ENCODE measurements around the gene AQP6.

AQP6 gene, protein sequence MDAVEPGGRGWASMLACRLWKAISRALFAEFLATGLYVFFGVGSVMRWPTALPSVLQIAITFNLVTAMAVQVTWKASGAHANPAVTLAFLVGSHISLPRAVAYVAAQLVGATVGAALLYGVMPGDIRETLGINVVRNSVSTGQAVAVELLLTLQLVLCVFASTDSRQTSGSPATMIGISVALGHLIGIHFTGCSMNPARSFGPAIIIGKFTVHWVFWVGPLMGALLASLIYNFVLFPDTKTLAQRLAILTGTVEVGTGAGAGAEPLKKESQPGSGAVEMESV

DNA sequence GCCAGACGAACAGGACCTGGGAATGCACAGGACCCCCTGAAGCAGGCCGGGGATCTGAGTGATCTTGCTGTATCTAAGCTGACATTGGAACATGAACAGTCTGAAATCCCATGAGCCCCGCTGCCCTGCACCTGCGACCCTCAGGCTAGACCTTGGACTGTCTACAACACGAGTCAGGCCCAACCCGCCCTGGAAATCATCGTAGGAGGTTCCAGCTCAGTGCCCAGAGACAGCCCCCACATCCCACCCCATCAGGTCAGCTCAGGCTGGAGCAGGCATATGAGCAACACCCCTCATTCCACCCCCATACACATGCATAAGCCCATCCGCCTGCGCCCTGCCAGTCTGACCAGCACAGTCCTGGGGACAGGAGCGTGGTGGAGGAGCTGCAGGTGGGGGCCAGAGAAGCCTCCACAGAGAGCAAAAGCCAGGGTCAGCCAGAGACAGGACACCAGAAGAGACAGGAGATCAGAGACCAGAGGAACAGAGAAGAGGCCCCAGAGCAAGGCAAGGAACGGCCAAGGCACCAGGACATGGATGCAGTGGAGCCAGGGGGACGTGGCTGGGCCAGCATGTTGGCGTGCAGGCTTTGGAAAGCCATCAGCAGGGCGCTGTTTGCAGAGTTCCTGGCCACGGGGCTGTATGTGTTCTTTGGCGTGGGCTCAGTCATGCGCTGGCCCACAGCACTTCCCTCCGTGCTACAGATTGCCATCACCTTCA is at the start of gene AQP6:
TSS of gene AQP6 (plus strand) at position 307 of the 720 bp plus-strand sequence. CDS start at position 534, 227 bp downstream.
- DNase-seq (ENCODE audit: extremely low read depth in 1 of 2, low read depth in 1 of 2): no peak

- DNase-seq (ENCODE audit: extremely low read depth in 1 of 2, low read depth in 1 of 2): no peak
Observed at GRCh38 chr12:49923035-49923644, 49.6 kb upstream of the AQP6 start.

DNA sequence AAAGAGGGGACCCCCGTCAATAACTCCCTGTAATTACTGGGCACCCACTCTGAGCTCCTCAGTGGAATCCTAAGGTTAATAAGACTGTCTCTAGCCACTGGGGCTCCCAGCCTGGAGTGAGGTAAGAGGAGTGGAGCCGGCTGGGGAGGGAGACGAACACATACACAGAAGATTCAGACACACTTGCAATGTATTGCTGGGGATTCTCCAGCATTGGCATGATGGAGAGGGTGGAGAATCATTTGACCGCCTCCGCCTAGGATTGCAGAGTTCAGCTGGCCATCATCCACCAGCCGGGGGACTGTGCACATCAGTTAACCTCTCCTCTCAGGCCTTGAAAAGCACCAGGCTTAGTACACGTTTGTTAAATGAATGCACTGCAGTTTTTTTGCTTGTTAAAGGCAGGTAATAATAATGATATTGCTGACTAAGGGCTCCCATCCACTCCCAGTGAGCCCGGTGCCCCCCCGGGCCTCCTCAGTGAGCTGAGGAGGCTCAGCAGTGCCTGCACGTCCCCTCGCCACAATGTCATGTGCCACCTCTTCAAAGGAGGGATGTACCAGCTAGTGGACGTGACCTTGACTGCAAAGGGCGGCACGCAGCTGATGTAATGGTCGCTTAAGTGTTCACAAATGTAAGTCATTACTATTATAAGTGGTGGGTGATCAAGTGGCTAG is 48.7 kb upstream of the AQP6 start:
- no peak for DNase-seq (ENCODE audit: extremely low read depth in 1 of 2, low read depth in 1 of 2)

DNA sequence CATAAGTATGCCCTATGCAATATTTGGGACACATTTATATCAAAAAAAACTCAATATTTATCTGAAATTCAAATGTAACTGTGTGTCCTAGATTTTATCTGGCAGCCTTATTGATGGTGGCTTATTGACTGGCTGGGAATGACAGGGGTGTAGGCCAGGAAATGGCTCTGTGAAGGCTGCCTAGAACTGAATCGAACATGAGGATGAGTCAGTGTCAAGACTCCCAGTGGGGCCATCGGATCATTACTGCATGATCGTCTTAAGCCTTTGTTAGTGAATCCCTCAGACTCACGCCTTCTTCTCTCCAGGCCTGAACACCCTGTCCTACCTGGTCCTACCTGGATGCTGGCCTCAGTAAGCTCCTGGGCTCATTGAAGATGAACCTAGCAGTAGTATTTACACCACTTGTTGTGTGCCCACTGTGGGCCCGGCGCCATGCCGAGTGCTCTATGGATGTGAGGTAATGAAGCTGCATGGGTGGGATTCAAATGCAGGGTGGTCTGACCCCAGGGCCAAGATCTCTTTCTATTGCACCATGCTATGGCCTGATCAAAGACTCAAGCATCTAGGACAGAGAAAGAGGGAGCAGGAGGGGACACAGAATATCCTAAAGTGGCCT is 48.0 kb upstream of the AQP6 start:
- DNase-seq (ENCODE audit: extremely low read depth in 1 of 2, low read depth in 1 of 2): no peak

DNA sequence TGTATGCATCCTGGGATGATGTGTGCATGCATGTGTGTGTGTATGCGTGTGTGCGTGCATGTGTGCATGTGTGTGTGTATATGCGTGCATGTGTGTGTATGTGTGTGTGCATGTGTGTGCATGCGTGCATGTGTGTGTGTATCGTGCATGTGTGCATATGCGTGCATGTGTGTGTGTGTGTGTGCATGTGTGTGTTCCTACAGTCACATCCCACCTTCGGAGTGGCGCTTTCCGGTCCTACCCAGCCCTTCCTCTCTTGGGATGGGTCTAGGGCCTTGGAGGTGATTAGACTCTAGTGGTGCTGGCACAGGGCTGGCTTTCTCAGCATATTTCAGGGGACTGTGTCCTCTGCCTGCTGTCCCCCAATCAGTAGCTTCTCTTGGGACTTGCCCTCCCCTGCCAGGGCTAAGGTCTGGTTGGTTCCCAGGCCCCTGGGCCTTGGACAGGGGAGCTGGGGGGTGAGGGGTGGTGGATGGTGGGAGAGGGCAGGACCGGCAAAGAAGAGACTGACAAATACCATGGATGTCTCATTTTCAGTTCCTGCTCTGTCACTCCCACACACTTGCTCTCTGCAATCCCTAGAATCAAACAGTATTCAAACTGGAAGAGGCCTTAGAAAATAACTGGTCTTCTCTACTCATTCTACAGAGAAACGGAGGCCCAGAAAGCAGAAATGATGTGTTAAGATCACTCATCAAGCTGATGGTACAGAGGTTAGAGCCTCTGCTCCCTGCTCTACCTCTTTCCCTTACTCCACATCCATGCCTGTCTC is 47.1 kb upstream of the AQP6 start:
- no peak for DNase-seq (ENCODE audit: extremely low read depth in 1 of 2, low read depth in 1 of 2)

- no peak for DNase-seq (ENCODE audit: extremely low read depth in 1 of 2, low read depth in 1 of 2)
Observed at GRCh38 chr12:49928471-49928870, 44.3 kb upstream of the AQP6 start.

DNA sequence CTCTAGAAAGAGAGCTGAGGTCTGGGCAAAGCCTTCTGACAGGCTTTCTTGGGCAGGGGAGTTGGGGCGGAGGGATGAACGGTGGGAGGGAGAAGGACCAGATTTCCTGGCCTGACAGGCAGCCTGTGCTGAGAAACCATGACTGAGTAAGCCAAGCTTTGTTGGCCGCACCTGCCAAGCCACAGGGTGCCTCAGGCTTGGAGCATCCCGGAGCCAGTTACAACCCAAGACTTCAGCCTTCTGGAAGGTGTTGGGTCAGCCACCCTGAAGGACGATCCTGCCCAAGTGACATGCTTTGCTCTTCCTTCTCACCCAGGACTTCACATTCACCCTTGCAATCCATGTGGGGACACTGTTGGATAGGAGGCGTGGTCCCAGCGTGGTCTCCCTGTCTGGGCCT is 43.2 kb upstream of the AQP6 start:
- no peak for DNase-seq (ENCODE audit: extremely low read depth in 1 of 2, low read depth in 1 of 2)

DNA sequence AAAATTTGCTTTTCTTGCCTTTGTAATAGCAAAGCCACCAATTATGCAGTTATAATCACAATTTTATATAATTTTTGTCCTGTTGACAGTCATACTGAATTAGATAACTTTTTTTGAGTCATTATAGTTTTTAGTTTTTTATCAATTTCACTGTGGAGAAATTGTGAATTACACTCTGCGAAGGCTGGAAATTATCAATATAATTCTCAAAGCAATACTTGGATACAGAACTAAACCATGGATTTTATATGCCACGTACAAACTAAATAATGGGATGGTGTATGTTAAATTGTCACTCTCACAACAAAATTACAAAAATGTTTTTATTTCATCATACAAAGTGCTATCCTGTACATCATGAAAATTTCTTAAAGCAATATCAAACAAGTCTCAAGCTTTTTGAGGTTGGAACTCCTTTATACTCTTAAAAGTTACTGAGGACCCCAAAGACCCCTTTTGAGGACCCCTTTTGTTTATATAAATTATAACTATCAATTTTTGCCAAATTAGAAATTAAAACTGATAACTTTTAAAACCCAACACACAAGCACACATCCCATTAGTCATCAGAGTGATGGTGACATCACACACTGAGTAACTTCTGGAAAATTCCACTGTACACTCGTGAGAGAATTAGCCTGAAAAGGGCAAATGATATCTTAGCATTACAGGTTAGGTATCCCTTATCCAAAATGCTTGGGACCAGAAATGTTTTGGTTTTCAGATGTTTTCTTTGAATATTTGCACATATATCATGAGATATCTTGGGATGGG is 42.0 kb upstream of the AQP6 start:
- no peak for DNase-seq (ENCODE audit: extremely low read depth in 1 of 2, low read depth in 1 of 2)

- no peak for DNase-seq (ENCODE audit: extremely low read depth in 1 of 2, low read depth in 1 of 2)
Observed at GRCh38 chr12:49932023-49932422, 40.7 kb upstream of the AQP6 start.

GRCh38 chr12:49932533-49933130 is 40.1 kb upstream of the AQP6 start:
- DNase-seq (ENCODE audit: extremely low read depth in 1 of 2, low read depth in 1 of 2): no peak

- no peak for DNase-seq (ENCODE audit: extremely low read depth in 1 of 2, low read depth in 1 of 2)
Observed at GRCh38 chr12:49933796-49934195, 39.0 kb upstream of the AQP6 start.

- no peak for DNase-seq (ENCODE audit: extremely low read depth in 1 of 2, low read depth in 1 of 2)
Observed at GRCh38 chr12:49934505-49934904, 38.2 kb upstream of the AQP6 start.

DNA sequence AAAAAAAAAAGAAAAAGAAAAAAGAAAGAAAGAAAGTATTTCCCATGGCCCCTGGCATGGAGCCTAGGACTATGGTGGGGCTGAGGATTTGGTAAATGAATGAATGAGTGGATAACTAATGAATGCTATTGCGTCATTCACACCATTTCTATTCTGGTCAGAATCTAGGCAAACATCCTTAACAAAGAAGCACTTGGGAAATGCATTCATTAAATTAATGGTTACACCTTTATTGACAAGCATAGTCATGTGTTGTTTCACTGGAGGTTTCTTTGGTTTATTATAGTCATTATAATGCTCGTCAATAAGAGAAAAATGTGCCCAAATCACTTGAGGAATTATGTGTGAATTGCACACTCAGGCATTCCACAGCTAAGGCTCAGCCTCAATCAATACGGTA is 35.8 kb upstream of the AQP6 start:
- no peak for DNase-seq (ENCODE audit: extremely low read depth in 1 of 2, low read depth in 1 of 2)

DNA sequence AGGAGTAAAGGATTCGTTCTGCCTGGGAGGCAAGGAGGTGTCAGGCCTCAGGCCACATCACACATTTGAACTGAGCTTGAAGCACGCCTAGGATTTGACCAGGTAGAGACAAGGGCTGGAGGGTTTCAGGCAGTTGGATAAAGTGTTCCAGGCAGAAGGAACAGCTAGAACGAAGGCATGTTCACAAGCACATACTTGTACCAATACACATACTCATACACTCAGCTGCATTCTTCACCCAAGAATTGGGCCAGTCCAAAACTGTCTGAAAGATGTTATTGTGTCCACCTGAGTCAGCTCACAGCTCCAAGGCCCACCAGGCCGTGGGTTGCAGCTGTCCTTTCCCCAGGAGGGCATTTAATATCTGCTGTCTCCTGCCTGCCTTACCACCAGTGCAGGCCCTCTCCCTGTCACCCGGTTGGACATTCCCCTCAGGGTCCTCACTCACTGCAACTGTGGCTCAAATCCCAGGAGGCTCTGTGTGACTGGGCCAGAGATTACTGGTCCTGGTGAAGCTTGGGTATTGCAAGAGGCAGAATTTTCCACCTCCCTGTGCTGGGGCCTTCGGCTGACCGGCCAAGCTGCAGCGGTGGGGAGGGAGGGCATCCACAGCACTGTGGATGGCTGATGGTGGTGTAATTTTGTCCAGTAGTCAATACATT is 35.0 kb upstream of the AQP6 start:
- no peak for DNase-seq (ENCODE audit: extremely low read depth in 1 of 2, low read depth in 1 of 2)

- DNase-seq (ENCODE audit: extremely low read depth in 1 of 2, low read depth in 1 of 2): no peak
Observed at GRCh38 chr12:49939307-49939706, 33.4 kb upstream of the AQP6 start.

GRCh38 chr12:49939707-49940106 is 33.0 kb upstream of the AQP6 start:
- DNase-seq (ENCODE audit: extremely low read depth in 1 of 2, low read depth in 1 of 2): no peak

- DNase-seq (ENCODE audit: extremely low read depth in 1 of 2, low read depth in 1 of 2): no peak
Observed at GRCh38 chr12:49941556-49942511, 30.9 kb upstream of the AQP6 start.

GRCh38 chr12:49942512-49942893 is 30.2 kb upstream of the AQP6 start:
- DNase-seq (ENCODE audit: extremely low read depth in 1 of 2, low read depth in 1 of 2): no peak
